CD4-positive, alpha-beta T cell treated with Interleukin-6 for 4 hours (primary cell): ENCODE results near the gene CYP2S1.
"Not testable (repeated sequence)": the region's sequence is repeated elsewhere in the genome, so short reads cannot be mapped to it uniquely, and the experiment has no call there.

Experiments used
- DNase-seq: peaks from one replicate; pipeline ENCODE4 v3.0.0-alpha.2; 2020; ENCODE audit warnings: mixed read lengths

The CYP2S1 gene

GRCh38 chr19:41226874-41227390 is 33.9 kb downstream of the CYP2S1 start:
- no peak for DNase-seq

DNA sequence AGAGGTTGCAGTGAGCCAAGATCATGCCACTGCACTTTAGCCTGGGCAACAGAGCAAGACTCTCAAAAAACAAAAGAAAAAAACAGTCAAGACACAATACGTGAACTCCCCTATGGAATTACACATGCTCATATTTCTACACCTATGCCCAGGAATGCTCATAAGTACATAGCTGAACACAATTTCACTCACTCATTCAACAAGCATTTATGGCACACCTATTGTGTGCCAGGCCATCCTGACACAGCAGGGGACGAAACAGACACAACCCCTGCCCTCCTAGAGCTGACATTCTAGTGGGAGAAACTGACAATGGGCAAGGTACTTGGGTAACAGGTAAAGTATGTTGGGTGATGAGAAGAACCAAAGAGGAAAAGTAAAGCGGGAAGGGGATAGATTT is 35.5 kb downstream of the CYP2S1 start:
- DNase-seq = no peak

DNA sequence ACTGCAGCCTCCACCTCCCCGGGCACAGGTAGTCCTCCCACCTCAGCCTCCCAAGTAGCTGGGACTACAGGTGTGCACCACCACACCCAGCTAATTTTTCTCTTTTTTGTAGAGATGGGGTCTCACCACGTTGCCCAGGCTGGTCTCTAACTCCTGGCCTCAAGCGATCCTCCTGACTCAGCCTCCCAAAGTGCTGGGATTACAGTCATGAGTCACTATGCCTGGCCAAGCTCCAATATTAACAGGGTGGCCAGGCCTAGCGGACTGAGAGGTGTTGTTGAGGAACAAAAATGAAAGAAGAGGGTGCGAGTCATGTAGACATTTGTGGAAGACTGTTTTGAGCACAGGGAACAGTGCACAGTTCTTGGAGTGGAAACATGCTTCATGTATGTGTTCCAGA is 36.3 kb downstream of the CYP2S1 start:
- not testable (repeated sequence) for DNase-seq

DNA sequence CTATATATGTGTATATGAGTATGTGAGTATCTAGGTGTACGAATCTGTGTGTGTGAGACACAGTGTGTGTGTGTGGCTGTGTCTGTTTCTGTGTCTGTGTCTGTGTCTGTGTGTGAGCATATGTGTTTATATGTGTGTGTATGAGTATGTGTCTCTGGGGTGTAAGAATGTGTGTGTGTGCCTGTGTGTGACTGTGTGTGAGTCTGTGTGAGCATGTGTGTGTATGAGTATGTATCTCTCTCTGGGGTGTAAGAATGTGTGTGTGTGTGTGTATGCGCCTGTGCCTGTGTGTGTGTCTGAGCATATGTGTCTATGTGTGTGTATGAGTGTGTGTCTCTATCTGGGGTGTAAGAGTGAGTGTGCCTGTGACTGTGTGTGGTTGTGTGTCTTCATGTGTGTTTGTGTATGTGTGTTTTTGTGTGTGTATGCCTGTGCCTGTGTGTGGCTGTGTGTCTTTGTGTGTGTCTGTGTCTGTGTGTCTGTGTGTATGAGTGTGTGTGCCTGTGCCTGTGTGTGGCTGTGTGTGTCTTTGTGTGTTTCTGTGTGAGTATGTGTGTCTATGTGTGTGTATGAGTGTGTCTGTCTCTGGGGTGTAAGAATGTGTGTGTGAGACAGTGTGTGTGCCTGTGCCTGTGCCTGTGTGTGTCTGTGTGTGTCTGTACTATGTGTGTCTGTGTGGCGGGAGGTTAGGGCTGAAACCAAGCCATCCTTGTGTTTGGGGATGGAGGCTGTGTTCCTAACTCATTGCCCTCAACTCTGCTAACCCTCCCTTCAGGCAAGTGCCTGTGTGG is 37.2 kb downstream of the CYP2S1 start:
- DNase-seq = no peak

- no peak for DNase-seq
Measured at GRCh38 chr19:41232686-41233085, 39.7 kb downstream of the CYP2S1 start.

DNA sequence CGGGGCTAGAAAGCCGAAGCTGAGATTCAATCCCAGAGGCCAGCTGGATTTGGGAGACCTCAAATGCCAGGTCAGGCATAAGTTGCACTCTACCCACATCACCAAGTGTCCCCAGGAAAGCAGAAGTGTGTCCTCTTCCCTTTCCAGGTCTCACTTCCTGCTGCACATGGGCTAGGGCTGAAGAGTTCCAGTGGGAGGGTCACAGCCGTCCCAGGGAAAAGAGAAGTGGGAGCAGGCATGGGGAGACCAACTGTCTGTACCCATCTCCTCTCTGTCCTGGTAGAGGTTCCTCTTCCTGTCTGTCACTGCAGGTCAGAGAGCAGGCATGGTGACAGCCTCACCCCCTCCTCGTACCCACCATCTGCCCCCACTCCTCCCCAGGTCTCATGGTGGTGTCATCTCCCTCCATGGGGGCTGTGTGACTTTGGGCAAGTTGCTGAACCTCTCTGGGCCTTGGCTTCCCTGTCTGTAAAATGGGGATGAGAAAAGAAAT is 40.8 kb downstream of the CYP2S1 start:
- no peak for DNase-seq

- no peak for DNase-seq
Measured at GRCh38 chr19:41234512-41235168, 41.6 kb downstream of the CYP2S1 start.

GRCh38 chr19:41235480-41235879 is 42.5 kb downstream of the CYP2S1 start:
- no peak for DNase-seq

- no peak for DNase-seq
Measured at GRCh38 chr19:41238244-41238643, 45.2 kb downstream of the CYP2S1 start.

DNA sequence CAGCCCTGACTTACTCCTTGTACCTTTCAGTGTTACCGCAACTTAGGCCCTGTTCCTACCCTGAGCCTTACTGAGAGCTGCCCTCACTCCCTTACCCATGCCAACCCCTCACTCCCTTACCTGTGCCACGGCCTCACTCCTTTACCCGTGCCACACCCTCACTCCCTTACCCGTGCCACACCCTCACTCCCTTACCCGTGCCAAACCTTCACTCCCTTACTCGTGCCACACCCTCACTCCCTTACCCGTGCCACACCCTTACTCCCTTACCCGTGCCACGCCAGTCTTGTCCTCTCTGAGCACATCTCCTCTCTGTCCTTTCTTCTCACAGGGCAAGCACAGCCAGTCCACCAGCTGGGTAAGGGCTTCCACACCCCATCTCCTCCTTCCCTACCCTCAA is 46.3 kb downstream of the CYP2S1 start:
- DNase-seq = no peak

- no peak for DNase-seq
Measured at GRCh38 chr19:41239961-41240574, 47.0 kb downstream of the CYP2S1 start.

DNA sequence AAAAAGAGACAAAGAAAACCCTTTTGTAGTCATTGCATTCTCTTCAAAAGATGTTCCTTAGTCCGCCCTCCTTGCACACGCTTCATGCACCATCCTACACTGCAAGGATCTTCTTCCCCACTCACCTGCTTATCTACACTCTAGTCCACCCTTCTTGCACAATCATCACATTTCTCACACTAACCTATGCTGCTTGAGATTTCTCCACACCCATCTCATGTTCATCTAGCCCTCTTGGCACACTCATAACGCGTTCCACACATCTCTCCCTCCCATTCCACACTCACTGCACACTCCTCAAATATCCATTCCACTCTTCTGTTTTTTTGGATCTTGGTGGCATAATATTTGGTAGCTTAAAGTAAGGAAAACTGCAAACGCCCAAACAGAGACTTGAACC is 48.8 kb downstream of the CYP2S1 start:
- no peak for DNase-seq

GRCh38 chr19:41244117-41244516 is 51.1 kb downstream of the CYP2S1 start:
- no peak for DNase-seq

- DNase-seq = no peak
Measured at GRCh38 chr19:41245843-41246242, 52.8 kb downstream of the CYP2S1 start.

DNA sequence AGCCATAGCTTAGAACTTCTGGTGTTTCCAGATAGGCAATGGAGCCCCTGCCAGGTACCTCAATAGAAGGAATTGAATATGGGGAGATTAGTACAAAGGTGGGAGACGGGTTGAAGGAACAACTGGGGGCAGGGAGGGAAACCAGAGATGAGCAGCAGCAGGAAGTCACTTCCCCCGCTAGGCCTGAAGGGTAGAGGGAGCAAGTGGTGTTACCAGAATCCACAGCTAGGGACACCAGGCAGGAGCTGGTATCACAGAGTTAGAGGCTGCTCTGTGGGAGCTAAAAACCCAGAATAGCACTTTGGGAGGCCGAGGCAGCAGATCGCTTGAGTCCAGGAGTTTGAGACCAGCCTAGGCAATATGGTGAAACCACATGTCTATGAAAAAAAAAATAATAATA is 55.9 kb downstream of the CYP2S1 start:
- no peak for DNase-seq

GRCh38 chr19:41249707-41250423 is 56.8 kb downstream of the CYP2S1 start:
- no peak for DNase-seq

DNA sequence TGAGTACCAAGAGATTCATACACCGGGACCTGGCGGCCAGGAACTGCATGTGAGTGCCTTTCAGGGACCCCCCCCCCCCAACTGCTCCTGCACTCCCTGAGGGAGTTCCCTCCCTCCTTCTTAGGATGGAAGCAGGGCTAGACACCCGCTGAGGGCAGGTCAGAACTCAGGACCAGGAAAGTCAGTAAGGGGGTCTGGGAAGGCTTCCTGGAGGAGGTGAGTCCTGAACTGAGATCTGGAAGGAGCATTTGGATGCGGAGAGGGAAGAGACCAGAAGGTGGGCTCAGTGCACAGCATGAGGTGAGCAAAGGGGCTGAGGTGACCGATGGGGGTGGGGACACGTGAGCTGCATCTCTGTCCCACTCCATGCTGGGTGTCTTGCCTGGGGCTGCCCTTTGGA is 60.6 kb downstream of the CYP2S1 start:
- DNase-seq = no peak

DNA sequence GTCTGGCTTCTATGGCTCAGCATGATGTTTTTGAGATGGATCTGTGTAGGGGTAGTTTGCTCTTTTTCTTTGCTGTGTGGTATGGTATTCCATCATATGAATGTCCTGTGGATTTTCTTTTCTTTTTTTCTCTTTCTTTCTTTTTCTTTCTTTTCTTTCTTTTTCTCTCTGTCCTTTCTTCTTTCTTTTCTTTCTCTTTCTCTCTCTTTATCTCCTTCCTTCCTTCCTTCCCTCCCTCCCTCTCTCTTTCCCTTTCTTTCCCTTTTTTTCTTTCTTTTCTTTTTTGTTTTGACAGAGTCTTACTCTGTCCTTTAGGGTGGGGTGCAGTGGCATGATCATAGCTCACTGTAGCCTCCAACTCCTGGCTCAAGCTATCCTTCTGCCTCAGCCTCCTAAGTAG is 62.2 kb downstream of the CYP2S1 start:
- DNase-seq = no peak
